MM.1S (cell line): ENCODE data around the gene GOLPH3.

Source experiments
- DNase-seq: peaks from one replicate; pipeline ENCODE4 v3.0.0-alpha.2; 2015
- H2AFZ ChIP-seq: fragments of 300-600 bp; sonication (generic); 2 replicates; pipeline ENCODE4 v1.6.0; 2016; ENCODE audit warnings: antibody characterized with exemption, low read length
- H3F3A ChIP-seq: fragments of 300-600 bp; sonication (generic); 2 replicates; pipeline ENCODE4 v1.6.1; 2016; ENCODE audit warnings: mild to moderate bottlenecking, antibody characterized with exemption, low read length, moderate library complexity, mixed read lengths; ENCODE audit not compliant: insufficient read depth
- H3K27ac ChIP-seq: fragments of 300-600 bp; sonication (generic); 2 replicates; pipeline ENCODE4 v1.5.1; 2016; ENCODE audit warnings: mild to moderate bottlenecking, low read length
- H3K27me3 ChIP-seq: fragments of 300-600 bp; sonication (generic); replicated peaks from 2 replicates; pipeline ENCODE4 v1.6.0; 2016; ENCODE audit warnings: low read length; ENCODE audit not compliant: insufficient read depth
- H3K36me3 ChIP-seq: fragments of 300-600 bp; sonication (generic); replicated peaks from 2 replicates; pipeline ENCODE4 v1.6.1; 2016; ENCODE audit warnings: mild to moderate bottlenecking, low read length, mixed read lengths; ENCODE audit not compliant: insufficient read depth
- H3K4me1 ChIP-seq: fragments of 300-600 bp; sonication (generic); 2 replicates; pipeline ENCODE4 v1.6.1; 2016; ENCODE audit warnings: low read length, mixed read lengths
- H3K4me2 ChIP-seq: fragments of 300-600 bp; sonication (generic); 2 replicates; pipeline ENCODE4 v1.6.0; 2016; ENCODE audit warnings: low read depth, low read length
- H3K4me3 ChIP-seq: fragments of 300-600 bp; sonication (generic); 2 replicates; pipeline ENCODE4 v1.5.1; 2016; ENCODE audit warnings: low read length, mixed read lengths
- H3K79me2 ChIP-seq: fragments of 300-600 bp; sonication (generic); 2 replicates; pipeline ENCODE4 v1.6.1; 2016; ENCODE audit warnings: mixed run types, low read length, mixed read lengths
- H3K9ac ChIP-seq: fragments of 300-600 bp; sonication (generic); 2 replicates; pipeline ENCODE4 v1.6.1; 2016; ENCODE audit warnings: low read length, mixed read lengths
- H3K9me2 ChIP-seq: fragments of 300-600 bp; sonication (generic); replicated peaks from 2 replicates; pipeline ENCODE4 v1.6.1; 2016; ENCODE audit warnings: mild to moderate bottlenecking, low read length, mixed read lengths; ENCODE audit not compliant: insufficient read depth
- H3K9me3 ChIP-seq: fragments of 300-600 bp; sonication (generic); replicated peaks from 2 replicates; pipeline ENCODE4 v1.6.1; 2016; ENCODE audit warnings: mild to moderate bottlenecking, low read length, mixed read lengths; ENCODE audit not compliant: insufficient read depth
- H4K20me1 ChIP-seq: fragments of 300-600 bp; sonication (generic); 2 replicates; pipeline ENCODE4 v1.6.1; 2016; ENCODE audit warnings: mild to moderate bottlenecking, low read length, moderate library complexity, mixed read lengths; ENCODE audit not compliant: insufficient read depth
- EZH2 ChIP-seq: fragments of 300-600 bp; sonication (generic); optimal IDR thresholded peaks from 2 replicates; pipeline ENCODE3; 2017; ENCODE audit warnings: low read depth, mild to moderate bottlenecking, antibody characterized with exemption, low read length, mixed read lengths
- EZH2phosphoT487 ChIP-seq: fragments of 300-600 bp; sonication (generic); IDR thresholded peaks from 2 replicates; pipeline ENCODE4 v1.6.1; 2018; ENCODE audit warnings: antibody characterized with exemption, low read length
- TF ChIP-seq, protein P1 (sequence below): fragments of 300-600 bp; sonication (generic); IDR thresholded peaks from 2 replicates; pipeline ENCODE4 v1.5.1; 2016; ENCODE audit warnings: antibody characterized with exemption, low read length, mixed read lengths

GOLPH3 gene

DNA sequence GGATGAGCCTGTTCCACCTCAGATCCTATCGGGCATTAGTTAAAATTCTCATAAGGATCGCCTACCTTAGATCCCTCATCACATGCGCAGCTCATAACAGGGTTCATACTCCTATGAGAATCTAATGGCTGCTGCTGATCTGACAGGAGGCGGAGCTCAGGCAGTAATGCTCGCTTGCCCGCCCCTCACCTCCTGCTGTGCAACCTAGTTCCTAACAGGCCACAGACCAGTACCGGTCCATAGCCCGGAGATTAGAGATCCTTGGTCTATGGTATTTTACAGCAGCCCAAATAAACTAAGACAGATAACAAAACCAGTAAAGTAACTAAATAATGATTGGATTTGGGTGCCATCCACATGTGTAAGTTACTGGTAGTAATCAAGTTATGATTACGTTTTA is 17.5 kb downstream of the GOLPH3 start:
- Histone ChIP-seq H3K9ac (no peak overlapping the region), H3K4me2 (no peak overlapping the region), H3K27ac (no peak overlapping the region), H3K4me1 (peaks cover 45% of the 10 kb centered on the region), H3K9me3 (no peaks in the 10 kb centered on the region), H2AFZ (no peak overlapping the region), H3K27me3 (no peaks in the 10 kb centered on the region), H3K9me2 (no peaks in the 10 kb centered on the region), H3K79me2 (peaks cover 97% of the 10 kb centered on the region), H3F3A (peaks cover 8% of the 10 kb centered on the region; the same call in 1 of the 2 replicates), H3K4me3 (no peak overlapping the region), H3K36me3 (peaks cover 3% of the 10 kb centered on the region; the same call in 1 of the 2 replicates), H4K20me1 (peaks cover 60% of the 10 kb centered on the region)
- DNase-seq: no peak
- TF ChIP-seq, protein P1, sequence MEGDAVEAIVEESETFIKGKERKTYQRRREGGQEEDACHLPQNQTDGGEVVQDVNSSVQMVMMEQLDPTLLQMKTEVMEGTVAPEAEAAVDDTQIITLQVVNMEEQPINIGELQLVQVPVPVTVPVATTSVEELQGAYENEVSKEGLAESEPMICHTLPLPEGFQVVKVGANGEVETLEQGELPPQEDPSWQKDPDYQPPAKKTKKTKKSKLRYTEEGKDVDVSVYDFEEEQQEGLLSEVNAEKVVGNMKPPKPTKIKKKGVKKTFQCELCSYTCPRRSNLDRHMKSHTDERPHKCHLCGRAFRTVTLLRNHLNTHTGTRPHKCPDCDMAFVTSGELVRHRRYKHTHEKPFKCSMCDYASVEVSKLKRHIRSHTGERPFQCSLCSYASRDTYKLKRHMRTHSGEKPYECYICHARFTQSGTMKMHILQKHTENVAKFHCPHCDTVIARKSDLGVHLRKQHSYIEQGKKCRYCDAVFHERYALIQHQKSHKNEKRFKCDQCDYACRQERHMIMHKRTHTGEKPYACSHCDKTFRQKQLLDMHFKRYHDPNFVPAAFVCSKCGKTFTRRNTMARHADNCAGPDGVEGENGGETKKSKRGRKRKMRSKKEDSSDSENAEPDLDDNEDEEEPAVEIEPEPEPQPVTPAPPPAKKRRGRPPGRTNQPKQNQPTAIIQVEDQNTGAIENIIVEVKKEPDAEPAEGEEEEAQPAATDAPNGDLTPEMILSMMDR: no peak
- TF ChIP-seq EZH2 (no peak), EZH2phosphoT487 (no peak)

DNA sequence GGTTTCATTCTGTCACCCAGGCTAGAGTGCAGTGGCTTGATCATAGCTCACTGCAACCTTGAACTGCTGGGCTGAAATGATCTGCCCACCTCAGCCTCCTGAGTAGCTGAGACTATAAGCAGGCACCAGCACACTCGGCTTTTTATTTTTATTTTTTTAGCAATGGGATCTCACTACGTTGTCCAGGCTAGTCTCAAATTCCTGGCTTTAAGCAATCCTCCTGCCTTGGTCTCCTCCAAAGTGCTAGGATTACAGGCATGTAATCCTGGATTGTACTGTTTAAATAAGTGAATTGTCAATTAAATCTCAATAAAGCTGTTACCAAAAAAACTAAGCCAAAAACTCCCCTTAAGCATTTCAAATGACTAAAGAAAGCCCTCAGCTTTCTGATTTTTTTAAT is 18.9 kb downstream of the GOLPH3 start:
- Histone ChIP-seq H4K20me1 (peaks cover 70% of the 10 kb centered on the region), H3K9me3 (no peaks in the 10 kb centered on the region), H3K4me3 (no peak overlapping the region), H3K79me2 (peaks cover 98% of the 10 kb centered on the region), H3K4me2 (0 out of 2 replicates have a peak overlapping the region, but pooled peaks have one; percentile 1), H3K9ac (no peak overlapping the region), H2AFZ (no peak overlapping the region), H3K27me3 (no peaks in the 10 kb centered on the region), H3F3A (peaks cover 8% of the 10 kb centered on the region; the same call in 1 of the 2 replicates), H3K36me3 (peaks cover 3% of the 10 kb centered on the region; the same call in 1 of the 2 replicates), H3K27ac (peak overlapping the region; percentile 36; the same call in 1 of the 2 replicates), H3K9me2 (no peaks in the 10 kb centered on the region), H3K4me1 (peaks cover 42% of the 10 kb centered on the region)
- DNase-seq: no peak
- TF ChIP-seq, protein P1: no peak
- no peak for TF ChIP-seq EZH2phosphoT487

DNA sequence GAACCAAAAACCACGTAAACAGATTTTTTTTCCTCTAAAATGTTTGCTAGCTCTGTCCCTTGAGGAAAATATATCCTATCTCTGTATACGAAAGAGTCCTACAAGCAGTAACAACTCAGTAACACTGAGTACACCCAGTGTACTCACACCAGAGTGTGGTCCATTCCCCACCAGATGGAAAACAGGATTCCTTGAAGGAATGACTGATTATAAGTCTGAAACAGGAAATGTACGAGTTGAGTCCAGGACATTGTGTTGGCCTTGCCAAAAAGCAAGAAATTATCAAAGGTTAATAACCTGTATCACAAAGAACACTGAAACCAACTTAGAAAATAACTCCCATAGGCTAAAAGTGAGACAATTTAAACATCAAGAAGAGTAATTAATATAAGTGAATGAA is 20.4 kb downstream of the GOLPH3 start:
- peaks cover 8% of the 10 kb centered on the region; the same call in 1 of the 2 replicates for H3F3A ChIP-seq
- H3K9ac ChIP-seq: no peak overlapping the region
- no peaks in the 10 kb centered on the region for H3K9me3 ChIP-seq
- no peak overlapping the region for H3K27ac ChIP-seq
- H3K36me3 ChIP-seq: peaks cover 3% of the 10 kb centered on the region; the same call in 1 of the 2 replicates
- H3K4me1 ChIP-seq: peaks cover 34% of the 10 kb centered on the region
- H3K4me3 ChIP-seq: no peak overlapping the region
- no peaks in the 10 kb centered on the region for H3K9me2 ChIP-seq
- DNase-seq: no peak
- H4K20me1 ChIP-seq: peaks cover 66% of the 10 kb centered on the region
- H2AFZ ChIP-seq: no peak overlapping the region
- H3K4me2 ChIP-seq: no peak overlapping the region
- TF ChIP-seq EZH2 (no peak), EZH2phosphoT487 (no peak)
- TF ChIP-seq, protein P1: no peak
- H3K79me2 ChIP-seq: peaks cover 98% of the 10 kb centered on the region
- no peaks in the 10 kb centered on the region for H3K27me3 ChIP-seq
